Stomach (tissue), 4 donors: ENCODE results near the gene SLC39A13.

Experiments
- EP300 ChIP-seq: sonication (generic); formaldehyde crosslinking; IDR thresholded peaks from one replicate; pipeline ENCODE4 v1.6.1; 2017; ENCODE audit warnings: antibody characterized with exemption
- POLR2A ChIP-seq, 4 donors: fragments of 450-650 bp; IDR thresholded peaks; one replicate each; pipeline ENCODE4 v1.6.1; 2016; ENCODE audit warnings: antibody characterized with exemption in 4 of 4, control low read depth in 2 of 4, mild to moderate bottlenecking in 1 of 4, moderate library complexity in 1 of 4
- POLR2AphosphoS5 ChIP-seq, 3 donors: sonication (generic); formaldehyde crosslinking; IDR thresholded peaks; one replicate each; pipeline ENCODE4 v1.6.1; 2016; ENCODE audit warnings: antibody characterized with exemption in 3 of 3
- TF ChIP-seq, protein P1 (sequence below), 7 experiments: fragments of 450-650 bp in 4 of 7; fragments of 200-600 bp in 3 of 7; sonication (generic) in 3 of 7; IDR thresholded peaks; one replicate each; pipeline ENCODE4 v1.5.1; 2016 to 2019; ENCODE audit warnings: antibody characterized with exemption in 7 of 7, control low read depth in 2 of 7, mild to moderate bottlenecking in 1 of 7

DNA sequence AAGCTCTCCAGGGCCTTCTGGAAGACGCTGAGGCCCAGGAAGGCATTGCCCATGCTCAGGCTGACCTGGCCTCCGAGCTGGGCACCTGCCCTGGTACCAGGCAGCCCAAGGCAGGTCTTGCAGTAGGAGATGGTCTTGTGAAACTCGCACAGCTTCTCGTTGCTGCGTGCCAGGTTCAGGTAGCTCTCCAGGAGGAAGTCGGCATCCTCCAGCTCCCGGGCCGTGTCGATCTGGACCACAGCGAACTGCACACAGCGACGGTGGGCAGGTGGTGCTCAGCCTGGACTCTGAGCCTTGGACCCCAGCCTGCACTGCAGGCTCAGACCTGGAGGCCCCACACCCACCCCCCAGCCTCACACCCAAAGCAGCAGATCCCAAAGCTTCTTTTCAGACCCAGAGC, 39.5 kb downstream of the SLC39A13 start:
- TF ChIP-seq, protein P1, sequence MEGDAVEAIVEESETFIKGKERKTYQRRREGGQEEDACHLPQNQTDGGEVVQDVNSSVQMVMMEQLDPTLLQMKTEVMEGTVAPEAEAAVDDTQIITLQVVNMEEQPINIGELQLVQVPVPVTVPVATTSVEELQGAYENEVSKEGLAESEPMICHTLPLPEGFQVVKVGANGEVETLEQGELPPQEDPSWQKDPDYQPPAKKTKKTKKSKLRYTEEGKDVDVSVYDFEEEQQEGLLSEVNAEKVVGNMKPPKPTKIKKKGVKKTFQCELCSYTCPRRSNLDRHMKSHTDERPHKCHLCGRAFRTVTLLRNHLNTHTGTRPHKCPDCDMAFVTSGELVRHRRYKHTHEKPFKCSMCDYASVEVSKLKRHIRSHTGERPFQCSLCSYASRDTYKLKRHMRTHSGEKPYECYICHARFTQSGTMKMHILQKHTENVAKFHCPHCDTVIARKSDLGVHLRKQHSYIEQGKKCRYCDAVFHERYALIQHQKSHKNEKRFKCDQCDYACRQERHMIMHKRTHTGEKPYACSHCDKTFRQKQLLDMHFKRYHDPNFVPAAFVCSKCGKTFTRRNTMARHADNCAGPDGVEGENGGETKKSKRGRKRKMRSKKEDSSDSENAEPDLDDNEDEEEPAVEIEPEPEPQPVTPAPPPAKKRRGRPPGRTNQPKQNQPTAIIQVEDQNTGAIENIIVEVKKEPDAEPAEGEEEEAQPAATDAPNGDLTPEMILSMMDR (IDR thresholded peaks at IDR 0.05), result no peak
- TF ChIP-seq EP300 (no peak), POLR2A (IDR thresholded peaks at IDR 0.05) (no peak), POLR2AphosphoS5 (IDR thresholded peaks at IDR 0.05) (no peak)
